GM18499 (cell line): ENCODE data around the gene ADAMTS9.

Experiments
- ATAC-seq: cut with Tn5 transposase; IDR thresholded peaks from one replicate; pipeline ENCODE4 v1.9.1; 2021; ENCODE audit warnings: moderate number of reproducible peaks; ENCODE audit not compliant: insufficient read depth, unreplicated experiment

ADAMTS9 gene

GRCh38 chr3:64578797-64579196 is 109.0 kb downstream of the ADAMTS9 start:
- ATAC-seq, result no peak

GRCh38 chr3:64578062-64578770 is 109.6 kb downstream of the ADAMTS9 start:
- no peak for ATAC-seq

- no peak for ATAC-seq
These were observed 111.5 kb downstream of the ADAMTS9 start for GRCh38 chr3:64576211-64576775.

GRCh38 chr3:64575211-64575844 is 112.5 kb downstream of the ADAMTS9 start:
- peak; percentile 95 for ATAC-seq

- no peak for ATAC-seq
These were observed 113.6 kb downstream of the ADAMTS9 start for GRCh38 chr3:64574194-64574593.

GRCh38 chr3:64571982-64572381 is 115.8 kb downstream of the ADAMTS9 start:
- ATAC-seq, result no peak

GRCh38 chr3:64568895-64569517 is 118.8 kb downstream of the ADAMTS9 start:
- no peak for ATAC-seq

- no peak for ATAC-seq
These were observed 120.9 kb downstream of the ADAMTS9 start for GRCh38 chr3:64566859-64567258.

- ATAC-seq, result no peak
These were observed 124.0 kb downstream of the ADAMTS9 start for GRCh38 chr3:64563751-64564150.

- no peak for ATAC-seq
These were observed 125.9 kb downstream of the ADAMTS9 start for GRCh38 chr3:64561868-64562267.

- ATAC-seq, result no peak
These were observed 126.4 kb downstream of the ADAMTS9 start for GRCh38 chr3:64561325-64561843.

GRCh38 chr3:64560791-64561190 is 127.0 kb downstream of the ADAMTS9 start:
- ATAC-seq, result no peak

- no peak for ATAC-seq
These were observed 128.2 kb downstream of the ADAMTS9 start for GRCh38 chr3:64559588-64559987.

- no peak for ATAC-seq
These were observed 131.8 kb downstream of the ADAMTS9 start for GRCh38 chr3:64556046-64556445.

- ATAC-seq, result no peak
These were observed 132.4 kb downstream of the ADAMTS9 start for GRCh38 chr3:64555351-64555750.

- no peak for ATAC-seq
These were observed 133.5 kb downstream of the ADAMTS9 start for GRCh38 chr3:64554096-64554920.

- ATAC-seq, result no peak
These were observed 134.8 kb downstream of the ADAMTS9 start for GRCh38 chr3:64552966-64553365.

GRCh38 chr3:64552160-64552559 is 135.6 kb downstream of the ADAMTS9 start:
- ATAC-seq, result no peak

GRCh38 chr3:64551697-64552096 is 136.1 kb downstream of the ADAMTS9 start:
- ATAC-seq, result no peak

GRCh38 chr3:64550745-64551144 is 137.1 kb downstream of the ADAMTS9 start:
- no peak for ATAC-seq
